ENCODE results near the gene LRRC49.

DNA sequence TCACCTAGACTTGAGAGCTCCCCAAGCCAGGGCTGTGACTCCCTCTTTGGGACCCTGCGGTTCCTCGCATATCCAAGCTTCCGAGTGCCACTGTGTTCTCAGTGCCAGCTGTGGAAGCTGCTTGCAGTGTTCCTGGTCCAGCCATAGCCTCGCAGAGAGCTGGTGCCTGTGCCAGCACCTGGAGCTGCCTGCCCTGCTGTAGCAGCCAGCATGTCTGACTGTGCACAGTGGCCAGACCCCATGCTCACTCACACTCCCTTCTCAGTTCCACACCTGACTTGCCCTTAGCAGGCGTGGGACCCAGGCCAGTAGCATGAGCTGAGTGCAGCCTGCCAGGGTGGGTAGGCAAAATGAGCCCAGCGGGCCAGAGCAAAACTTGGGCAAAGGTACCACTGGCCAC is 25.3 kb downstream of the LRRC49 start:
- TF ChIP-seq, protein P1, sequence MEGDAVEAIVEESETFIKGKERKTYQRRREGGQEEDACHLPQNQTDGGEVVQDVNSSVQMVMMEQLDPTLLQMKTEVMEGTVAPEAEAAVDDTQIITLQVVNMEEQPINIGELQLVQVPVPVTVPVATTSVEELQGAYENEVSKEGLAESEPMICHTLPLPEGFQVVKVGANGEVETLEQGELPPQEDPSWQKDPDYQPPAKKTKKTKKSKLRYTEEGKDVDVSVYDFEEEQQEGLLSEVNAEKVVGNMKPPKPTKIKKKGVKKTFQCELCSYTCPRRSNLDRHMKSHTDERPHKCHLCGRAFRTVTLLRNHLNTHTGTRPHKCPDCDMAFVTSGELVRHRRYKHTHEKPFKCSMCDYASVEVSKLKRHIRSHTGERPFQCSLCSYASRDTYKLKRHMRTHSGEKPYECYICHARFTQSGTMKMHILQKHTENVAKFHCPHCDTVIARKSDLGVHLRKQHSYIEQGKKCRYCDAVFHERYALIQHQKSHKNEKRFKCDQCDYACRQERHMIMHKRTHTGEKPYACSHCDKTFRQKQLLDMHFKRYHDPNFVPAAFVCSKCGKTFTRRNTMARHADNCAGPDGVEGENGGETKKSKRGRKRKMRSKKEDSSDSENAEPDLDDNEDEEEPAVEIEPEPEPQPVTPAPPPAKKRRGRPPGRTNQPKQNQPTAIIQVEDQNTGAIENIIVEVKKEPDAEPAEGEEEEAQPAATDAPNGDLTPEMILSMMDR (conservative IDR thresholded peaks at IDR 0.05 in 1 of 2, IDR thresholded peaks at IDR 0.05 in 1 of 2; ENCODE audit: extremely low read depth in 1 of 2, insufficient read depth in 1 of 2, low read depth in 1 of 2, low read length in 2 of 2) = no peak
- TF ChIP-seq EZH2 (IDR thresholded peaks at IDR 0.05; ENCODE audit: borderline replicate concordance, low read length) = no peak
